ENCODE measurements around the gene RBM39.

DNA sequence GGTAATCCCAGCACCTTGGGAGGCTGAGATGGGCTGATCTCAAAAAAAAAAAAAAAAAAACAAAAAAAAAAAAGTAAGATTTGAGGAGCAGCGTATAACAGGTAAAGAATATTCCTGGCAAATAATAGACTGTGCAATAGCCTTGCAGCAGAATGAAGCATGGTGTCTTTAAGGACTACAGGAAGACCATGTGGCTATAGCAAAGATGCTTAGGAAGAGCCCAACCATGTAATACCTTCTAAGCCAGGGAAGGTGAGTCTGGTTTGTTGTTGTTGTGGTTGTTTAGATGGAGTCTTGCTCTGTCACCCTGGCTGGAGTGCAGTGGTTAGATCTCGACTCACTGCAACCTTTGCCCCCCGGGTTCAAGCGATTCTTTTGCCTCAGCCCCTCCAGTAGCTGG lies 14.3 kb upstream of the RBM39 start:
- no peak for TF ChIP-seq POLR2A (IDR thresholded peaks at IDR 0.05; ENCODE audit: low read length)
- TF ChIP-seq GATA1 (IDR thresholded peaks at IDR 0.05; ENCODE audit: low read depth, low read length), result no peak
